Measurements from ENCODE around the gene OGA. TPM values are rescaled to one million over a fixed set of nuclear protein-coding genes. Genes with fewer than 3 reads are reported as not detected.

Gene OGA
- total and polyA plus RNA-seq, 2 donors (not counting 1 experiment from before 2014, with no cell fraction given), result 128 to 418 TPM

DNA sequence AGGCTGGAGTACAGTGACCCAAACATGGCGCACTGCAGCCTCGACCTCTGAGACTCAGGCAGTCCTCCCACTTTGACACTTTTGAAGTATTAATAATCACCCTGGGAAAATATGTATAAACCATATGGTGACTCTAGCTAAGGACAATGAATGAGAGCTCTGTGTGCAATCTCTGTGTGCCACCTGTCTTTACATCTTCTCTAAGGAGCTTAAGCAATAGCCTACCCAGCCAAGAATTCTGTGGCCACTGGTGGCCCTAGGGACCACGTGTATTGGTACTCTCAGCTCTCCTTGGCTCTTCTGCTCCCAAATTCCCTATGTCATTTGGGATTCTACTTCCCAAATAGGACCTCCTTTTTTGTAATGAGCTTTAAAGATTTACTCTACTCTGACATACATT, 66.0 kb downstream of the OGA start:
- DNase-seq, result no peak
- H4K20me1 ChIP-seq (ENCODE audit: control insufficient read depth, insufficient read depth, low read length, poor library complexity, severe bottlenecking), result no peaks in the 10 kb centered on the region
- H3K4me1 Mint-ChIP-seq, result no peaks in the 10 kb centered on the region
- H3K27ac Mint-ChIP-seq, result no peak overlapping the region
- ChIA-PET CTCF (no interaction called here), POLR2A (no interaction called here)
- H3K9me3 ChIP-seq (ENCODE audit: control extremely low read depth in 1 of 3, control insufficient read depth in 2 of 3, insufficient read depth in 1 of 3, low read length in 2 of 3), result no peaks in the 10 kb centered on the region
- ATAC-seq (ENCODE audit: low read depth), result no peak
- TF ChIP-seq, protein P1, sequence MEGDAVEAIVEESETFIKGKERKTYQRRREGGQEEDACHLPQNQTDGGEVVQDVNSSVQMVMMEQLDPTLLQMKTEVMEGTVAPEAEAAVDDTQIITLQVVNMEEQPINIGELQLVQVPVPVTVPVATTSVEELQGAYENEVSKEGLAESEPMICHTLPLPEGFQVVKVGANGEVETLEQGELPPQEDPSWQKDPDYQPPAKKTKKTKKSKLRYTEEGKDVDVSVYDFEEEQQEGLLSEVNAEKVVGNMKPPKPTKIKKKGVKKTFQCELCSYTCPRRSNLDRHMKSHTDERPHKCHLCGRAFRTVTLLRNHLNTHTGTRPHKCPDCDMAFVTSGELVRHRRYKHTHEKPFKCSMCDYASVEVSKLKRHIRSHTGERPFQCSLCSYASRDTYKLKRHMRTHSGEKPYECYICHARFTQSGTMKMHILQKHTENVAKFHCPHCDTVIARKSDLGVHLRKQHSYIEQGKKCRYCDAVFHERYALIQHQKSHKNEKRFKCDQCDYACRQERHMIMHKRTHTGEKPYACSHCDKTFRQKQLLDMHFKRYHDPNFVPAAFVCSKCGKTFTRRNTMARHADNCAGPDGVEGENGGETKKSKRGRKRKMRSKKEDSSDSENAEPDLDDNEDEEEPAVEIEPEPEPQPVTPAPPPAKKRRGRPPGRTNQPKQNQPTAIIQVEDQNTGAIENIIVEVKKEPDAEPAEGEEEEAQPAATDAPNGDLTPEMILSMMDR (IDR thresholded peaks at IDR 0.05), result no peak
- TF ChIP-seq EZH2 (IDR thresholded peaks at IDR 0.05; ENCODE audit: borderline replicate concordance, insufficient read depth, low read depth, low read length, poor library complexity, severe bottlenecking), result no peak
- H3K27ac ChIP-seq (ENCODE audit: low read length in 2 of 2), result no peak overlapping the region
- H3K4me3 ChIP-seq (ENCODE audit: control extremely low read depth in 1 of 5, extremely low read depth in 1 of 5, insufficient read depth in 1 of 5, low read depth in 2 of 5, low read length in 4 of 5), result no peak overlapping the region
- H3K4me1 ChIP-seq (ENCODE audit: control insufficient read depth in 2 of 2, insufficient read depth in 2 of 2, low read length in 2 of 2), result no peaks in the 10 kb centered on the region
- no peaks in the 10 kb centered on the region for H3K79me2 ChIP-seq (ENCODE audit: control insufficient read depth, insufficient read depth, low read length)
- intact Hi-C loops (cut with micrococcal nuclease), result no loop called here
- peaks cover 22% of the 10 kb centered on the region for H3K27me3 Mint-ChIP-seq
- WGBS (ENCODE audit: insufficient coverage), result 60% methylated on average over 1 of the region's 3 CpGs
- H3K9me3 Mint-ChIP-seq (ENCODE audit: insufficient read depth), result no peaks in the 10 kb centered on the region
- no peak overlapping the region for H3K4me2 ChIP-seq (replicated peaks; ENCODE audit: low read depth, low read length, poor library complexity, severe bottlenecking)
- H2AFZ ChIP-seq (ENCODE audit: insufficient read depth, low read depth, low read length, poor library complexity, severe bottlenecking), result no peak overlapping the region
- H3K27me3 ChIP-seq (replicated peaks in 1 of 4; ENCODE audit: control extremely low read depth in 1 of 4, control insufficient read depth in 3 of 4, insufficient read depth in 4 of 4, low read length in 3 of 4), result peaks cover 0 to 2% (median 1%) of the 10 kb centered on the region in 4 experiments
- H3K4me3 Mint-ChIP-seq, result no peak overlapping the region
- H3K9ac ChIP-seq (ENCODE audit: low read length), result no peak overlapping the region
- H3K36me3 ChIP-seq (replicated peaks in 1 of 2; ENCODE audit: control extremely low read depth in 1 of 2, control insufficient read depth in 1 of 2, extremely low read depth in 1 of 2, insufficient read depth in 2 of 2, low read length in 1 of 2), result no peaks in the 10 kb centered on the region

DNA sequence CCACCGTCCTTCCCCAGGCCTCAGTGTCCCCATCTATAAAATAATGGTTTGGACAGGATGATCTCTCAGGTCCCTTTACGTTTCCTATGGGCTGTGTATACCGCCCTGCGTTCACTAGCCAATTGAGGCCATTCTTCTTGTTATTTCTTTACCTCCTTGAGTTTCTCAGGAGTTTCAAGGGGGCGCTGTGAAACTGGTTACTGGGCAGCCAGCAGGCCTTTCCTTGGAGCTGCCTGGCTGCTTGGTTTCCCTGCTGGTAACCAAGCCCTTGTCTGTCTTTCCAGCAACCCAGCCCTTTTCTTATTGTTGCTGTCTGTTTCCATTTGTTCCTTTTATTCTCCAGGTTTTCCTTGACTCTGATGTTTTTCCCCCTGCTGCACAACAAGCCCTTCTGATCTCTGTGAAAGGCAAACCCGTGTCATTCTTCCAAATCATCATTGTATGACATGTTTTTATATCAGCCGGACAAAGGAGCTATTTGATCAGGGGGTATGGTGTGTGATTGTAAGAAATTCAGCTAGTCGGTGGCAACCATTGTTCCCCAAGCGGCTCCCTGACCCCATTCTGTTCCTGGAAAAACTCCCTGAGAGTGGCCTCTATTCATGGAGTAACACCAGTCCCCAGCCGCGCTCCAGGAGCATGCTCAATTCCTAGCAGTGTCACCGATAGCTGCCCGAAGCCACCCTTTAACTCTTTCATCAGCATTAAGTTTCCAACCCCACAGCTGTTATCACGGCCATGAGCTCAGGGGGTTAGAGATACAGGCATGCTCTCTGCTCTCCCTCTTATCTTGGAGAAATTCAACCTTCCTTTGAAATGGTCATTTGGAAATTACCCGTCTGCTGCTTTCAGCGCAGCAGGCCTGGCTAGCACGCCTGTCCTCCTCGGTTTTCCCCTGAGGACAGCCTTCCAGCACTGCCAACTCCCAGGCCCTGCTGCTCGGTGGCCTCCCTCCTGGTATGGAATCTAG, 68.9 kb downstream of the OGA start:
- Histone ChIP-seq H3K27me3 (replicated peaks in 1 of 4; ENCODE audit: control extremely low read depth in 1 of 4, control insufficient read depth in 3 of 4, insufficient read depth in 4 of 4, low read length in 3 of 4) (peaks cover 0 to 5% (median 2%) of the 10 kb centered on the region in 4 experiments), H3K4me2 (replicated peaks; ENCODE audit: low read depth, low read length, poor library complexity, severe bottlenecking) (no peak overlapping the region), H3K27ac (ENCODE audit: low read length in 2 of 2) (no peak overlapping the region), H3K79me2 (ENCODE audit: control insufficient read depth, insufficient read depth, low read length) (no peaks in the 10 kb centered on the region), H3K4me3 (ENCODE audit: control extremely low read depth in 1 of 5, extremely low read depth in 1 of 5, insufficient read depth in 1 of 5, low read depth in 2 of 5, low read length in 4 of 5) (no peak overlapping the region), H3K36me3 (replicated peaks in 1 of 2; ENCODE audit: control extremely low read depth in 1 of 2, control insufficient read depth in 1 of 2, extremely low read depth in 1 of 2, insufficient read depth in 2 of 2, low read length in 1 of 2) (no peaks in the 10 kb centered on the region), H3K9me3 (ENCODE audit: control extremely low read depth in 1 of 3, control insufficient read depth in 2 of 3, insufficient read depth in 1 of 3, low read length in 2 of 3) (no peaks in the 10 kb centered on the region), H4K20me1 (ENCODE audit: control insufficient read depth, insufficient read depth, low read length, poor library complexity, severe bottlenecking) (no peaks in the 10 kb centered on the region), H3K9ac (ENCODE audit: low read length) (no peak overlapping the region), H3K4me1 (ENCODE audit: control insufficient read depth in 2 of 2, insufficient read depth in 2 of 2, low read length in 2 of 2) (no peaks in the 10 kb centered on the region), H2AFZ (ENCODE audit: insufficient read depth, low read depth, low read length, poor library complexity, severe bottlenecking) (no peak overlapping the region)
- Mint-ChIP-seq H3K9me3 (ENCODE audit: insufficient read depth) (no peaks in the 10 kb centered on the region), H3K4me3 (no peak overlapping the region), H3K4me1 (no peaks in the 10 kb centered on the region), H3K27me3 (peaks cover 15% of the 10 kb centered on the region), H3K27ac (no peak overlapping the region)
- TF ChIP-seq, protein P1 (IDR thresholded peaks at IDR 0.05), result no peak
- no peak for TF ChIP-seq EZH2 (IDR thresholded peaks at IDR 0.05; ENCODE audit: borderline replicate concordance, insufficient read depth, low read depth, low read length, poor library complexity, severe bottlenecking)
- ChIA-PET CTCF (interaction anchor here (0.6 kb wide), 1 partner anchor 830 kb away, joined by 3 read pairs; no protein-coding TSS in a partner anchor), POLR2A (interaction anchor here (0.6 kb wide), 1 partner anchor 30 kb away, joined by 4 read pairs; no protein-coding TSS in a partner anchor)
- intact Hi-C loops (cut with micrococcal nuclease), result no loop called here
- WGBS (ENCODE audit: insufficient coverage), result 91% methylated on average over 14 of the region's 19 CpGs
- DNase-seq (no peak), ATAC-seq (ENCODE audit: low read depth) (no peak)

Measured in B cell (primary cell).